Activated CD4-positive, alpha-beta T cell treated with anti-CD3 and anti-CD28 coated beads, Interleukin-2, amount 10 ng/mL, durations not matched to agents 24 days and 14 days (primary cell): ENCODE results near the gene NAA50. TPM values are rescaled to one million over a fixed set of nuclear protein-coding genes. Genes with fewer than 3 reads are reported as not detected.

Experiments used
- DNase-seq: peaks from one replicate; pipeline ENCODE4 v3.0.0; 2022
- H3K27ac Mint-ChIP-seq: one replicate; pipeline ENCODE4 v1.8.0; 2022; ENCODE audit warnings: mild to moderate bottlenecking, mixed read lengths
- H3K27me3 Mint-ChIP-seq: one replicate; pipeline ENCODE4 v1.8.0; 2022; ENCODE audit warnings: mixed read lengths
- H3K36me3 Mint-ChIP-seq: one replicate; pipeline ENCODE4 v1.8.0; 2022; ENCODE audit warnings: low read depth, mild to moderate bottlenecking, mixed read lengths
- H3K4me1 Mint-ChIP-seq: one replicate; pipeline ENCODE4 v1.8.0; 2021; ENCODE audit warnings: mixed read lengths
- H3K4me3 Mint-ChIP-seq: one replicate; pipeline ENCODE4 v1.8.0; 2022; ENCODE audit warnings: mild to moderate bottlenecking, moderate library complexity, mixed read lengths
- H3K9me3 Mint-ChIP-seq: one replicate; pipeline ENCODE4 v1.8.0; 2021; ENCODE audit warnings: mixed read lengths
- intact Hi-C: fragments of 100-400 bp; cut with micrococcal nuclease; formaldehyde crosslinking; loops from one replicate; pipeline ENCODE4 v1.15.1; 2023
- total RNA-seq: library from RNA; stranded (reverse); gene quantifications from 2 replicates; pipeline ENCODE4 v1.2.3, GENCODE V29; 2022

The NAA50 gene
- total RNA-seq, 1 donor from 2014 or later: 152 TPM

DNA sequence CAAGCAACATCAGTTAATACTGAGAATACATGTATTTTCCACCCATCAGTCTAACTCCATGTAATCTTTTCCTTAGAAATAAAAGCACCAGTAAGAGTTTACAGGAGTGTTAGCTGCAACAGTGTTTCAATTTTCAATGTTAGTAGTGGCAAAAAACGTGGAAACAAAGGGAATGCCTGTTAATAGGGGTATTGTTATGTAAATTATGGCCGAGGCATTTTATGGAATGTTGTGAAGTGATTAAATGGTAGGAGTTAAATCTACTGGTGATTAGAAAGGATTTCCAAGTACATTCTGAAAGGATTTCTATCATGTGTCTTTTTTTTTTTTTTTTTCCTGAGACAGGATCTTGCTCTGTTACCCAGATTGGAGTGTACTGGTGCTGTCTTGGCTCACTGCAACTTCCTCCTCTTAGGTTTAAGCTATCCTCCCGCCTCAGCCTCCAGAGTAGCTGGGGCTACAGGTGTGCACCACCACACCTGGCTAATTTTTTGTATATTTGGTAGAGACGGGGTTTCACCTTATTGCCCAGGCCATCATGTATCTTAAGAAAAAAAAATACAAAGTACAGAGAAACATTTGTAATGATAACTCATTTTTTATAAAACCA, 7.4 kb upstream of the NAA50 start:
- intact Hi-C loops: no loop called here
- H3K36me3 Mint-ChIP-seq: peaks cover 11% of the 10 kb centered on the region
- peaks cover 5% of the 10 kb centered on the region for H3K9me3 Mint-ChIP-seq
- no peak overlapping the region for H3K4me3 Mint-ChIP-seq
- H3K27me3 Mint-ChIP-seq: no peaks in the 10 kb centered on the region
- no peak for DNase-seq
- no peak overlapping the region for H3K27ac Mint-ChIP-seq
- H3K4me1 Mint-ChIP-seq: peaks cover 12% of the 10 kb centered on the region

DNA sequence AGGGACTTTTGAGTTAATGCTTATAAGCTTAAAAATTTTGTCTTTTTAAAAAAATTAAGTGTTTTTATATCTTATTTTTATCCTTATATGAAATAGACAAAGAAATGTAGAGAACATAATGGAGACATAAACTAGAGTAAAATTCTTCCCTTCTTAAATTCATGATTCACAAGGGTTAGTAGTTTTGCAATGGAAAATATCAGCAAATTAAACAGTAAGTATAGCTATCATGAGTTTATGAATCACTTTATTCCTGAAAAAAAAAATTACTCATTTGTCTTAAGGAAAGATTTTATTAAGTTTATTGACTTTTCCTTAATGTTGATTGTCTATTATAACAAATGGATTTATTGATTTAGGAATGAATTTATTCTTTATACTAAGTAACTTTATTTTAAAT, 5.1 kb upstream of the NAA50 start:
- no peaks in the 10 kb centered on the region for H3K9me3 Mint-ChIP-seq
- no peak overlapping the region for H3K27ac Mint-ChIP-seq
- DNase-seq: no peak
- H3K4me3 Mint-ChIP-seq: no peak overlapping the region
- H3K4me1 Mint-ChIP-seq: peaks cover 24% of the 10 kb centered on the region
- H3K27me3 Mint-ChIP-seq: no peaks in the 10 kb centered on the region
- intact Hi-C loops: no loop called here
- peaks cover 2% of the 10 kb centered on the region for H3K36me3 Mint-ChIP-seq

DNA sequence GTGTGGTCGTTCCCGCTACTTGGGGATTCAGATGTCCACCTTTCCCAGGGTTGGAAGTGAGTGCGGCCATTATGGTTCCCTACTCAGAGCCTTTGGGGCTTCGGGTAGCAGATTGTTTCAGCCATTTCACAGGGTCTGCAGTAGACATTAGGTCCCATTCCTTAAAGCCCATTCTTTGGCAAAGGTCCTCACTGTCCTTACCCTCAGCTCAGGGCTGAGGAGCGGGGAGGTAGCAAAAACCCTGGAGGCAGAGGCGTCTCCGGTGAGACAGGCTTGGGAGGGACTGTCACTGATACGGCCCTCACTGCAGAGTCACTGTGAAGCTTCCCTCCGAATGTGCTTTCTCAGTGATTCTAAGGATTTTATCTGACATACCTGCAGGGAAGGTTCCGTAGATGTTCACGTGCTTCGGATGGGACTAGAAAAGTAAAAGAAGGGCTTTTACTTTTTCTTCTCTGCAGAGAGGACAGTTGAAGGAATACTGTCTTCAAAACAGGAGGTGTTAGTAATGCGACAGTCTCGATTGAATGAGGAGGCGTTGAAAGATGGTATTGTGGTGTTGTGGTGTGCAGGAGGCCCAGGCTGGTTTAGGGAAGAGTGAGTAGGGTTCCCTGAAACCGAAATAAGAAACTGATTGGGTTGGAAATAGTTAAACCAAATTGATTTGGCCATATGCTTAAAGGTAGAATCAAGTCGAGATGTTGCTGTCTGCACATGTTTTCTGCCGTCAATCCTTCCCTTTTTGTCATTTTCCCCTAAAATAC, 1.4 kb upstream of the NAA50 start:
- intact Hi-C loops: loop anchor here (1.0 to 10.0 kb wide), 10 partner anchors 35 to 1185 kb away; partner anchors contain the start of genes SLC35A5, USF3 and ZDHHC23
- Mint-ChIP-seq H3K4me1 (peaks cover 51% of the 10 kb centered on the region), H3K4me3 (peak overlapping the region; percentile 89), H3K27me3 (no peaks in the 10 kb centered on the region), H3K9me3 (no peaks in the 10 kb centered on the region), H3K27ac (peak overlapping the region; percentile 99), H3K36me3 (peaks cover 19% of the 10 kb centered on the region)
- DNase-seq: peak; percentile 76

DNA sequence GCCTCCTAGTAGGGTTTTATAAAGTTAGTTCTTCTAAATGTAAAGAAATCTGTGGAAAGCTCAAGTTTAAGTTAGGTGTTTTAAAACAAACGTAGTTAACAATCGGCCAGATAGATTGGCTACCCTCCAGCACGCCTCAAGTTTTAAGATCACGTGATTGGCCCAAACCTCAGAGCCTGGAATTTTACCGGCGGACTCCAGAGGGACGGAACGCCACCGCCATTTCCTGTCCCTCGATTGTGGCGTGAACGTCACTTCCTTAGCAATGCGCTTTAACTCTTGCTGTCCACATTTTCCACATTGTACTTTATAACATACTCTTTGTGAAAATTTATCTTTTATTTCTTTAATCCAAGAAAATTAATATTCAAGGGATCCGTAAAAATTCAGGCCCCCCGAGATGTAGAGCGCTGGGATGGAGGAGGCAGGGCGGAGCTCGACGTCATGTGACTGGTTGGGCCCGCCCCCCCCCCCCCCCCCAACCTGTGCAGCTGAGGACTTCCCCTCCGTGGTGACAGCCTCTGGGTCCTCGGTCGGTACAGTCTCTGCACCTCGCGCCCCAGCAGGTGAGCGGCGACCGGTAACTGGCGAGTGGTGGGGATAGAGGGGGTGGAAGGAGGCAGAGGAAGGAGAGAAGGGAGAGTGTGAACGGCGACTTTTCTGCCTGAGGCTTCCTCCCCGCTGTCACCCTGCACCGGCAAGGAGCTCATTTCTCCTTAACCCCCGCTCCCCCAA, 666 bp upstream of the NAA50 start, which contains the start of gene ATP6V1A:
ATP6V1A (plus strand) TSS at position 488 of the 735 bp plus-strand sequence. CDS start 31,719 bp downstream, outside the sequence.
- DNase-seq: peak; percentile 95
- H3K36me3 Mint-ChIP-seq: peaks cover 19% of the 10 kb centered on the region
- peaks cover 53% of the 10 kb centered on the region for H3K4me1 Mint-ChIP-seq
- no peaks in the 10 kb centered on the region for H3K9me3 Mint-ChIP-seq
- no peaks in the 10 kb centered on the region for H3K27me3 Mint-ChIP-seq
- intact Hi-C loops: loop anchor here (1.0 to 10.0 kb wide), 9 partner anchors 36 to 1184 kb away; partner anchors contain the start of genes SLC35A5, USF3 and ZDHHC23
- peak within 1 kb of the TSS; percentile 99 for H3K27ac Mint-ChIP-seq
- peak within 1 kb of the TSS; percentile 89 for H3K4me3 Mint-ChIP-seq

DNA sequence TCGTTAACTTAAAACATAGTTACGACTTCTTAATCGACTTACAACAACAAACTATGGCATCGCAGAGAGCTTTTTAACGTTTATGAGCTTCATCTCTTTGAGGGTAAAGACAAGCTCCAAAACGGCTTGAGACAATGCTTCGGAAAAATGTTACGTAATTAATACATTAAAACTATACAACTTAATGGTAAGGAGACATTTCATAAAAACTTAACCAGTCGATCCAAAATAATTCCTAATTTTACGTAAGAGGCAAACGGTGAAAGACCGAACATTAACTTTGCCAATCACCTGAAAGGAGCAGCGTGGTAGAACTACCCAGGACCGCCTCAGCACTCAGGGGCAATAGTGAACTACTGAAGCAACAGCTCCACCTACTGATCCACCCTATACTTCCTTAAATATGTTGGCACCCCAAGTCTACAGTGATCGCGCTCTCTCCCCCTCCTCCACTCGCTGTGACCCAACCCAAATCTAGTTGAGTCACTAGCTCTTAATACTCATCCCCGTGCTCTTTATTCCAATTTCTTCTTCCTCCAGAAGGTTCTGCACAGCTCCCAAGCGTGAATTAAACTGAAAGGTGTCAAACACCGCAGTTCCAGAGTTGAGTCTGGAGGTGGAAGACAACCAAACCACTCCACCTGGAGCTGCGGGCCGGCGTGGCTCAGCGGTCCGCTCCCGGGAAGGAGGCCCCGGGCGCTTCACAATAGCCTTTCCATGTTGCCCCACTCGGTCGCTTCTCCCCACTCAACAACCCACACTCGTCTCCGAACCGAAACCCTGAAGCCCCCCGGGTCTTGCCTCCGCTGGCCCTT, 901 bp downstream of the NAA50 start:
- peak; percentile 93 for DNase-seq
- H3K27me3 Mint-ChIP-seq: no peaks in the 10 kb centered on the region
- H3K4me1 Mint-ChIP-seq: peaks cover 62% of the 10 kb centered on the region
- intact Hi-C loops: loop anchor here (1.0 to 10.0 kb wide), 11 partner anchors 9 to 773 kb away; partner anchors contain the start of genes CCDC191, QTRT2, SPICE1 and ZDHHC23
- peaks cover 22% of the 10 kb centered on the region for H3K36me3 Mint-ChIP-seq
- peak overlapping the region; percentile 89 for H3K4me3 Mint-ChIP-seq
- peak overlapping the region; percentile 99 for H3K27ac Mint-ChIP-seq
- H3K9me3 Mint-ChIP-seq: no peaks in the 10 kb centered on the region

DNA sequence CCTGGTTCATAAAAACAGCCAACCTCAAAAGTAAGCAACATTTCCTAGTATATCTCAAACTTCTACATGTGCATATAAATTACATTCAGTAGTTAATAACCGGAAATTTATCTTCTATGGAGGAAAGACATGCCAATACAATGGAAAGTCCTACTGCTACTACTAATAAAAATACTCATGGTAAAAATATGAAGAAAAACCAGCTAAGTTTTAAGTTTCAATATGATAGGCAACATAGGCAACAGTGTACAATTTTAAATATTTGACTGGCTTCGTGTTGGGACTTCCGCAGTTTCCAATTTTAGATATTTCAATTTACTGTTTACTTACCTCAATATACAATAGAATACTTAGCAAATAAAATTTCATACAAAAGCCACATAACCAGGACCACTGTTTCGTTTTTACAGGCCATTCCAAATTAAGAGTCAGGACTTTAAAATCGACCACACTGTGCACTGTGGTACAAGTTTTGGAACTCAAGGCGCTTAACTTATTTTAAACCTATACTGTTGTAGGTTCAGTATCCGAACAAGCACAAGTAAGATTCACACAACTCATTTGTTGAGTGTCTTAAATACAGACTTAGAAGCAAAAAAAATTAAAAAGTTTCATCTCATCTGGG, 2.9 kb downstream of the NAA50 start:
- Mint-ChIP-seq H3K9me3 (no peaks in the 10 kb centered on the region), H3K4me3 (peak overlapping the region; percentile 89)
- intact Hi-C loops: loop anchor here (10.0 kb wide), 1 partner anchor 582 kb away; no protein-coding TSS in a partner anchor

DNA sequence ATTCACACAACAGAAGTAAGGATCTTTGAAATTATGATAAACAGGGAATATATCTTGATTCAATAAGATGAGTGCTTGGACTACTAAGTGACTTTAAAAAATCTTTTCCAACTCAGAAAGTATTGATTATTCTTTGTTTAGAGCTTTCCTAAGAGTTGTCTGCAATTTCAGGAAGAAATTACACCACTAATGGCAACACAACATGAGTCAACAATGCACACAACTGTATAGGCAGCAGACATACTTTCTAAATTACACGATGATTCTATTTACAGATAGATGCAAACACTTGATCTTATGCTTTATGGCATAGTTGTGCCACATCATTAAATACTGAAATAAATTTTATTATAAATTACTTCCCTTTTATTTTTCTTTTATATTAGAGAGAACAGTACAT, 4.4 kb downstream of the NAA50 start:
- intact Hi-C loops: loop anchor here (10.0 kb wide), 1 partner anchor 583 kb away; no protein-coding TSS in a partner anchor
- no peak for DNase-seq
- Mint-ChIP-seq H3K36me3 (peaks cover 22% of the 10 kb centered on the region), H3K4me1 (peaks cover 59% of the 10 kb centered on the region), H3K27ac (no peak overlapping the region), H3K27me3 (no peaks in the 10 kb centered on the region), H3K4me3 (no peak overlapping the region), H3K9me3 (no peaks in the 10 kb centered on the region)

More for the DNA sequence above, 2.9 kb downstream of the NAA50 start:
- Mint-ChIP-seq H3K27me3 (no peaks in the 10 kb centered on the region), H3K27ac (no peak overlapping the region), H3K36me3 (peaks cover 22% of the 10 kb centered on the region), H3K4me1 (peaks cover 53% of the 10 kb centered on the region)
- no peak for DNase-seq

DNA sequence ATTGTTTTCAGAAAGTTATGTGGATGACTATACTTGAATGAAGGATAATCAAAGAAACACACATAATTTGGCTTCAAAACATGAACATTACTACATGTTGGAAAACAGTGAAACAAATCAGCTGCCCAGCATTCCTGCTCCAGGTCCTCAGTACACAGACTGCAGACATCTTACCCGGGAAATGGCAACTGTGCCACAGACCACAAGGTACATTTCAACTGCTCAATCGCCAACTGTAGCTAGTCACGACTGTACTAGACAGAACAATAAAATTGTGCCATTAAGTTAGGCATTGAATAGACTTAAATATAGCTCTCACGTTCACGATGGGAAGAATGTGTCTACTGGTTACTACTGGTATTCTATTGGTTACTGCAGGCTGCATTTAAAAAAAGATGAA, 5.0 kb downstream of the NAA50 start:
- DNase-seq: no peak
- no peak overlapping the region for H3K4me3 Mint-ChIP-seq
- H3K27me3 Mint-ChIP-seq: no peaks in the 10 kb centered on the region
- intact Hi-C loops: loop anchor here (10.0 kb wide), 1 partner anchor 584 kb away; no protein-coding TSS in a partner anchor
- H3K4me1 Mint-ChIP-seq: peaks cover 59% of the 10 kb centered on the region
- H3K27ac Mint-ChIP-seq: no peak overlapping the region
- H3K9me3 Mint-ChIP-seq: no peaks in the 10 kb centered on the region
- peaks cover 22% of the 10 kb centered on the region for H3K36me3 Mint-ChIP-seq

DNA sequence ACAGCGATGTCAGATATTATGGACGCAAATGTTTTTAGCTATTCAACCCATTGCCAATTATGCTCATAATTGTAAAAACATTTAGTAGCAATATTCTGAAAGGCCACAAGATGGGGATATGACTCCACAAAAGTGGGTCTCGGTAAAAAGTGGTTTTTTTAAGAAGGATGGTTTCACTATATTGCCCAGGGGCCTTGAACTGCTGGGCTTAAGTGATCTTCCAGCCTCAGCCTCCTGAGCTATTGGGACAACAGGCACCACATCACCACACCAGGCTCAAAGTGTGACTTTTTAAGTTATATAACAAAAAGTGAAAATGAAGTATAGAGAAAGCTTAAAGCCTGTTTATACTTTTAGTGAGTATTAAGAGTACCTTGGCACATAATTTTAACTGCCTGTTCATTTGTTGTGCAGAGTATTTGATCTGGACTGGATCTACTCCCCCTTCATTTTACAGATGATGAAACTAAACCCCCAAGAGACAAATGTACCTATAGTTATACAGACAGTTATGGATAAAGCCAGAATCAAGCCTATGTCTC, 9.4 kb downstream of the NAA50 start:
- Mint-ChIP-seq H3K9me3 (no peaks in the 10 kb centered on the region), H3K27me3 (no peaks in the 10 kb centered on the region), H3K4me1 (peaks cover 43% of the 10 kb centered on the region), H3K27ac (peak overlapping the region; percentile 20), H3K4me3 (no peak overlapping the region), H3K36me3 (peaks cover 5% of the 10 kb centered on the region)
- intact Hi-C loops: loop anchor here (1.0 to 5.0 kb wide), 5 partner anchors 9 to 416 kb away; partner anchors contain the start of gene GRAMD1C
- DNase-seq: peak; percentile 81

DNA sequence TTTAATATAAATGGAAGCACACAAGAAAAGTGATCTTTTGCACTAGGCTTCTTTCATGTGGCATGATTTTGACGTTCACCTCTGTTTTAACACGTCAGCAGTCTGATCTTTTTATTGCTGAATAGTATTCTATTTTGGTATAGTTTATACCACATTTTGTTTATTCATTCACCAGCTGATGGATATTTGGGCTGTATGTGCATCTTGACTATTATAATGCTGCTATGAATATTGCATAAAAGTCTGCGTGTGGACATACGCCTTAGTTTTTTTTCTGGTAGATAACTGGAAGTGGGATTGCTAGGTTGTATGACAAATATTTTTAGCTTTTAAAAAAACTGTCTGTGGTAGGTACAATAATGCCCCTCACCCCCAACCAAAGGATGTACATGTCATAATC, 14.4 kb downstream of the NAA50 start:
- Mint-ChIP-seq H3K4me3 (no peak overlapping the region), H3K4me1 (peaks cover 24% of the 10 kb centered on the region), H3K36me3 (peaks cover 19% of the 10 kb centered on the region), H3K27ac (no peak overlapping the region), H3K9me3 (no peaks in the 10 kb centered on the region), H3K27me3 (no peaks in the 10 kb centered on the region)
- intact Hi-C loops: no loop called here
- no peak for DNase-seq

DNA sequence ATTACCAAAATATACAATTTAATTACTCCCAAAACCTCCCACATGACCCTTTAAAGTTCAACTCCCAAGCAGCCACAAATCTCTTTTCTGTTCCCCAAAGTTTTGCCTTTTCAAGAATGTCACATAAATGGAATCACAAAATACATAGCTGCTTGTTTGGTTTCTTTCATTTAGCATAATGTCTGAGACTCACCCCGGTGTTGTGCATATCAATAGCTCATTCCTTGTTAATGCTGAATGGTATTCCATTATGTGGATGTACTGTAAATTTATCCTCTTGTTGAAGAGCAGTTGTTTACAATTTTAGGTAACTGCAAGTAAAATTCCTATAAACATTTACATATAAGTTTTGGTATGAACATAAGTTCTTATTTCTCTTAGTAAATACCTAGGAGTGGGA, 15.5 kb downstream of the NAA50 start:
- no peak for DNase-seq
- no peaks in the 10 kb centered on the region for H3K27me3 Mint-ChIP-seq
- intact Hi-C loops: no loop called here
- peaks cover 21% of the 10 kb centered on the region for H3K36me3 Mint-ChIP-seq
- no peaks in the 10 kb centered on the region for H3K9me3 Mint-ChIP-seq
- no peak overlapping the region for H3K4me3 Mint-ChIP-seq
- no peak overlapping the region for H3K27ac Mint-ChIP-seq
- H3K4me1 Mint-ChIP-seq: peaks cover 20% of the 10 kb centered on the region

DNA sequence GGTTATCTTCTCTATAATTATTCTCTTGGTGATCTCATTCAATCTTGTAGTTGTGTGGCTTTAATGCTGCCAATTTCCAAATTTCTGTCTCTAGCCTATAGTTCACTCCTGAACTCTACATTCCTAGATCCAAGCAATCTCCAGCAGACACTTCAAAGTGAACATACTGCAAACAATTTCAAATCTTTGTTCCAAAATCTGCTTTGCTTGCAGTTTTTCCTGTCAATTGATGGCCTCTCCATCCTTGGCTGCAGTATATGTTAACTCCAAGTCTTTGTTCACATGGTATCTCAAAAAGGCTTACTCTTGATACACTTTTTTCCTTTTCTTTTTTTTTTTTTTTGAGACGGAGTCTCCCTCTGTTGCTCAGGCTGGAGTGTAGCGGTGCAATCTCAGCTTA, 17.4 kb downstream of the NAA50 start:
- no peak overlapping the region for H3K4me3 Mint-ChIP-seq
- H3K9me3 Mint-ChIP-seq: no peaks in the 10 kb centered on the region
- intact Hi-C loops: no loop called here
- H3K4me1 Mint-ChIP-seq: peaks cover 21% of the 10 kb centered on the region
- no peaks in the 10 kb centered on the region for H3K27me3 Mint-ChIP-seq
- no peak for DNase-seq
- H3K27ac Mint-ChIP-seq: no peak overlapping the region
- peaks cover 28% of the 10 kb centered on the region for H3K36me3 Mint-ChIP-seq
